DND-41 (cell line): ENCODE data around the gene OSBPL5.

Experiments used
- ATAC-seq: fragments of 200-7000 bp; cut with Tn5 transposase; 3 replicates; pipeline ENCODE4 v1.9.1; 2021; ENCODE audit warnings: low read depth; ENCODE audit not compliant: insufficient read depth
- DNase-seq: peaks from one replicate; pipeline ENCODE4 v3.0.0-alpha.2; 2020
- H2AFZ ChIP-seq: 2 replicates; pipeline ENCODE4 v1.6.0; 2012; ENCODE audit warnings: low read depth, low read length
- H3K27ac ChIP-seq: 2 replicates; pipeline ENCODE4 v1.5.1; 2012; ENCODE audit warnings: low read length, inconsistent platforms
- H3K27me3 ChIP-seq: fragments of 200-600 bp; sonication (generic); 2 replicates; pipeline ENCODE4 v1.6.0; 2012; ENCODE audit warnings: low read length, mild to moderate bottlenecking, inconsistent platforms; ENCODE audit not compliant: insufficient read depth, poor library complexity
- H3K36me3 ChIP-seq: 2 replicates; pipeline ENCODE4 v1.5.1; 2012; ENCODE audit warnings: low read length, inconsistent platforms; ENCODE audit not compliant: insufficient read depth
- H3K4me1 ChIP-seq: 2 replicates; pipeline ENCODE4 v1.5.1; 2012; ENCODE audit warnings: mild to moderate bottlenecking, low read length; ENCODE audit not compliant: insufficient read depth
- H3K4me2 ChIP-seq: 2 replicates; pipeline ENCODE4 v1.6.0; 2012; ENCODE audit warnings: mild to moderate bottlenecking, moderate library complexity, low read length, inconsistent platforms; ENCODE audit not compliant: insufficient read depth
- H3K4me3 ChIP-seq, 2 experiments: fragments of 200-600 bp in 1 of 2; shearing (Covaris generic) in 1 of 2; 2 replicates each; pipeline ENCODE4 v1.5.1; 2012 to 2016; ENCODE audit warnings: inconsistent platforms in 2 of 2, low read length in 2 of 2, mild to moderate bottlenecking in 2 of 2, low read depth in 1 of 2, moderate library complexity in 1 of 2
- H3K79me2 ChIP-seq: 2 replicates; pipeline ENCODE4 v1.6.0; 2012; ENCODE audit warnings: low read length, inconsistent platforms; ENCODE audit not compliant: insufficient read depth
- H3K9ac ChIP-seq: 2 replicates; pipeline ENCODE4 v1.6.0; 2012; ENCODE audit warnings: low read depth, mild to moderate bottlenecking, inconsistent platforms, low read length, moderate library complexity
- H3K9me3 ChIP-seq: 2 replicates; pipeline ENCODE4 v1.5.1; 2012; ENCODE audit warnings: low read length, moderate library complexity, mild to moderate bottlenecking, inconsistent platforms; ENCODE audit not compliant: insufficient read depth, severe bottlenecking
- H4K20me1 ChIP-seq: 2 replicates; pipeline ENCODE4 v1.6.0; 2012; ENCODE audit warnings: low read length; ENCODE audit not compliant: insufficient read depth
- EZH2 ChIP-seq: IDR thresholded peaks from 3 replicates; pipeline ENCODE4 v1.6.1; 2012; ENCODE audit warnings: borderline replicate concordance, low read depth, mild to moderate bottlenecking, moderate library complexity, low read length, inconsistent platforms; ENCODE audit not compliant: severe bottlenecking
- TF ChIP-seq, protein P1 (sequence below): IDR thresholded peaks from 2 replicates; pipeline ENCODE4 v1.5.1; 2012; ENCODE audit warnings: borderline replicate concordance, low read length, moderate library complexity, mild to moderate bottlenecking; ENCODE audit not compliant: poor library complexity, severe bottlenecking; ENCODE audit errors: extremely low read depth

The OSBPL5 gene

DNA sequence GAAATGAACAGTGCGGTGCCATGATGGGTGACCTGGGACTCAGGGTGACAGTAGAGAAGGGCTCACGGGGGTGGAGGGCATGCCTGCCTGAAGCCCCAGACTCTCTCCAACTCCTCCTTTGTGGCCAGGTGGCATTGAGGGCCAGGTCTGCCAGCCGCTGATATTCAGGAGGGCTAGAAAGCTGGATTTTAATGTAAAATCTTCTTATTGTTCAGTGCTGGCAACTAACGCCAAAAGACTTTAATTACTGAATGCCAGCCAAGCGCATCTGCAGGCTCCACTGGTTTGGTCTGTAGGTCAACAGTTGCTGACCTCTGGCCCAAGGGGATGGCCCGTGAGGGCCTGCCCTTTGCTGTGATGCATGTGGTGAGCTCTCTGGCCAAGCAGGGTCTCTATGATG is 43.2 kb upstream of the OSBPL5 start:
- H3K4me3 ChIP-seq = no peak overlapping the region
- peaks cover 10% of the 10 kb centered on the region for H3K9me3 ChIP-seq
- no peak for TF ChIP-seq EZH2
- TF ChIP-seq, protein P1, sequence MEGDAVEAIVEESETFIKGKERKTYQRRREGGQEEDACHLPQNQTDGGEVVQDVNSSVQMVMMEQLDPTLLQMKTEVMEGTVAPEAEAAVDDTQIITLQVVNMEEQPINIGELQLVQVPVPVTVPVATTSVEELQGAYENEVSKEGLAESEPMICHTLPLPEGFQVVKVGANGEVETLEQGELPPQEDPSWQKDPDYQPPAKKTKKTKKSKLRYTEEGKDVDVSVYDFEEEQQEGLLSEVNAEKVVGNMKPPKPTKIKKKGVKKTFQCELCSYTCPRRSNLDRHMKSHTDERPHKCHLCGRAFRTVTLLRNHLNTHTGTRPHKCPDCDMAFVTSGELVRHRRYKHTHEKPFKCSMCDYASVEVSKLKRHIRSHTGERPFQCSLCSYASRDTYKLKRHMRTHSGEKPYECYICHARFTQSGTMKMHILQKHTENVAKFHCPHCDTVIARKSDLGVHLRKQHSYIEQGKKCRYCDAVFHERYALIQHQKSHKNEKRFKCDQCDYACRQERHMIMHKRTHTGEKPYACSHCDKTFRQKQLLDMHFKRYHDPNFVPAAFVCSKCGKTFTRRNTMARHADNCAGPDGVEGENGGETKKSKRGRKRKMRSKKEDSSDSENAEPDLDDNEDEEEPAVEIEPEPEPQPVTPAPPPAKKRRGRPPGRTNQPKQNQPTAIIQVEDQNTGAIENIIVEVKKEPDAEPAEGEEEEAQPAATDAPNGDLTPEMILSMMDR = no peak
- H3K9ac ChIP-seq = no peak overlapping the region
- H3K4me1 ChIP-seq = peaks cover 9% of the 10 kb centered on the region
- no peaks in the 10 kb centered on the region for H3K79me2 ChIP-seq
- ATAC-seq = no peak
- H2AFZ ChIP-seq = no peak overlapping the region
- H3K4me2 ChIP-seq = no peak overlapping the region
- no peaks in the 10 kb centered on the region for H4K20me1 ChIP-seq
- DNase-seq = no peak
- H3K27ac ChIP-seq = no peak overlapping the region
- H3K27me3 ChIP-seq = no peaks in the 10 kb centered on the region
- H3K36me3 ChIP-seq = no peaks in the 10 kb centered on the region

DNA sequence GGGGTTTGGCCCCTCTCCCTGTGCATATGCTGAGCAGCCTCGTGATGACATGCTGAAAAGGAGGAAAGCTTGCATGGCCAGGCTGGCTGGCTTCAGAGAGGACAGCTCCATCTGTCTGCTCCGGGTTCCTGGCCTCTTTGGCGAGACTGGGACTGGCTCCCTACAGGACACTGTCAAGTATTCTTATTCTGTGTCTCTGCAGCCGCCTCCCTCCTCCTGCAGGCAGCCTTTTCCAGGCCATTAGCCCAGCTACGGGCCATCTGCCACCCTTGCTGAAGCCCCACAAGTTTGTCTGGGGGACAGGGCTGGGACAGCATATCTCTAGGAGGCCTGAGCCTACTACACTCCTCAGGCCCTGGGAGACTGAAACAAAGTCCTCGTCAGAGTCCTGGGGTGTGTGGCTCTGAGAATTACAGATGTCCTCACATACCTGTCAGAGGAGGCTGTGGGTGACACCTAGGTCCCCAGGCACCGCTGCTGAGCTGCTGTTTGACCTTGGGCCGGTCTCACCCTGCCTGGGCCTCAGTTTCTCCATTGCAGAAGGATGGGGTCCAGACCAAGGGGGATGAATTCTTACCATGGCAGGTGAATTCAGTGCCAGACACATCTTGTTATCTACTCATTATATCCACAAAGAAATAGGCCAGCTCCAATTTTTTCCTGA is 42.5 kb upstream of the OSBPL5 start:
- Histone ChIP-seq H3K36me3 (no peaks in the 10 kb centered on the region), H3K9ac (no peak overlapping the region), H3K27ac (no peak overlapping the region), H3K4me1 (peaks cover 15% of the 10 kb centered on the region), H3K4me3 (no peak overlapping the region), H2AFZ (no peak overlapping the region), H4K20me1 (no peaks in the 10 kb centered on the region), H3K4me2 (no peak overlapping the region), H3K27me3 (no peaks in the 10 kb centered on the region), H3K79me2 (no peaks in the 10 kb centered on the region), H3K9me3 (peaks cover 10% of the 10 kb centered on the region)
- TF ChIP-seq, protein P1 = no peak
- TF ChIP-seq EZH2 = no peak
- ATAC-seq = no peak
- no peak for DNase-seq

DNA sequence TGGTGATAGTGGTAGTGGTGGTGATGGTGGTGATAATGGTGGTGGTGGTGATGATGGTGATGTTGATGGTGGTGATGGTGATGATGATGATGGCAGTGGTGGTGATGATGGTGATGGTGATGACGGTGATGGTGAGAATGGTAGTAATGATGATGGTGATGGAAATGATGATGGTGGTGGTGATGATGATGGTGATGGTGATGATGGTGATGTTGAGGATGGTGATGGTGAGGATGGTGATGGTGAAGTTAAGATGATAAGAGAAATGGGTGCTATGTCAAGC is 41.8 kb upstream of the OSBPL5 start:
- H3K4me1 ChIP-seq = peaks cover 23% of the 10 kb centered on the region
- no peak for TF ChIP-seq EZH2
- DNase-seq = no peak
- no peaks in the 10 kb centered on the region for H4K20me1 ChIP-seq
- no peaks in the 10 kb centered on the region for H3K79me2 ChIP-seq
- no peak overlapping the region for H3K4me2 ChIP-seq
- H3K4me3 ChIP-seq = no peak overlapping the region
- peaks cover 10% of the 10 kb centered on the region for H3K9me3 ChIP-seq
- ATAC-seq = no peak
- no peak overlapping the region for H3K27ac ChIP-seq
- H2AFZ ChIP-seq = no peak overlapping the region
- H3K36me3 ChIP-seq = no peaks in the 10 kb centered on the region
- H3K9ac ChIP-seq = no peak overlapping the region
- no peaks in the 10 kb centered on the region for H3K27me3 ChIP-seq

DNA sequence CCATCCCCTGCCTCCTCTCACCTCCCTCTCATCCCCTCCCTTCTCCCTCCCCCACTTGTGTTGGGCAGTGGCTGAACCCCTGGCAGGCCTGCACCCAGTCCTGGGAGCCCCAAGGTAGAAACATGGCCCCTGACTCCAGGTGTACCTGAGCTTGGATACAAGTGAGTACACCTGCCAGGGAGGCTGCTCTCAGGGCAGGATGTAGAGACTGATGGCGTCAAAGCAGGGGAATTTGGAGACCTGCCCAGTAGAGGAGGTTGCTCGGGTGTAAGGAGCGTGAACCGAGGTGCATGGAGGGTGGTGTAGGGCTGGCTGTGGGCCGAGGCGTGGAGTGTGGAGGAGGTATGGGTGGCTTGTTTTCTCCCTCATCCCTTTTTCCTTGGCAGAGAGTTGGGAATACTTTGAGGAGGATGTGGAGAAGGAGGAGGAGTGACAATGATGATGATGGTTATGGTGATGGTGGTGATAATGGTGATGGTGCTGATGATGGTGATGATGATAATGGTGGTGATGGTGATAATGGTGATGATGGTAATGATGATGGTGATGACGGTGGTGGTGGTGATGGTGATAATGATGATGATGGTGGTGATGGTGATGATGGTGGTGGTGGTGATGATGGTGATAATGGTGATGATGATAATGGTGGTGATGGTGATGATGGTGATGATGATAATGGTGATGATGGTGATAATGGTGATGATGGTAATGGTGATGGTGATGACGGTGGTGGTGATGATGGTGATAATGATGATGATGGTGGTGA is 41.2 kb upstream of the OSBPL5 start:
- Histone ChIP-seq H3K9ac (no peak overlapping the region), H3K9me3 (peaks cover 6% of the 10 kb centered on the region), H2AFZ (no peak overlapping the region), H3K4me1 (peaks cover 28% of the 10 kb centered on the region), H3K36me3 (no peaks in the 10 kb centered on the region), H3K79me2 (no peaks in the 10 kb centered on the region), H4K20me1 (no peaks in the 10 kb centered on the region), H3K4me3 (no peak overlapping the region), H3K27me3 (no peaks in the 10 kb centered on the region), H3K4me2 (no peak overlapping the region), H3K27ac (no peak overlapping the region)
- TF ChIP-seq EZH2 = no peak
- TF ChIP-seq, protein P1 = no peak
- DNase-seq (no peak), ATAC-seq (no peak)
